ENCODE data around the gene BCL11A. TPM values are rescaled to one million over a fixed set of nuclear protein-coding genes. Genes with fewer than 3 reads are reported as not detected.
A peak's percentile ranks its signal among the peaks of the same experiment; 100 is the strongest.

BCL11A gene
- total RNA-seq (2013) = 14.7 TPM
- polyA plus RNA-seq = 10 to 100 TPM in 2 of 3 donors, 1 to 10 TPM in 1; 8.7 to 15.6 (median 11.1) TPM
- polyA minus RNA-seq = 11.9 and 14.4 TPM in 2 replicates
- 8.2 to 34.6 (median 20.9) reads per million in 11 experiments for total RNA-seq

DNA sequence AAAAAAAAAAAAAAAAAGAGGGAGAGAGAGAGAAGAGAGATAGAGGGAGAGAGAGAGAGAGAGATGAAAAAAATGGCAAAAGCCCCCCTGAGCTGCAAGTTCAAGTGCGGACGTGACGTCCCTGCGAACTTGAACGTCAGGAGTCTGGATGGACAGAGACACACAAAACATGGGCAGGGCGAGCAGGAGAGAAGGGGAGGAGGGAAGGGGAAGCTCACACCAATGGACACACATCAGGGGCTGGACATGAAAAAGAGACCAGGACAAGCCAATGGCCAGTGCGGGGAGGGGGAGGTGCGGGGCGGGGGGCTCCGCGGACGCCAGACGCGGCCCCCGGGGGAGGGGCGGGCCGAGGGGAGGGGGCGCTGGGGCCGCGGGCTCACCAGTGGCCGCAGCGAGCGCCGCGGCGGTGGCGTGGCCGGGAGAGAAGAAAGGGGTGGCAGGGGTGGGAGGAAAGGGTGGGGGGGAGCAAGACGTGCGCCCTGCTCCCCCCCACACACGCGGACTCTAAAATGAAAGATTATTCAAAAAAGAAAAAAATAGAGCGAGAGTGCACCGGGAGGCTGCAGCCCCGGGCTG lies at the start of gene BCL11A:
Gene BCL11A, minus strand, starts transcription at position 160 of the 579 bp plus-strand sequence. CDS start 384 bp downstream, outside the sequence.
- H3K4me1 Mint-ChIP-seq = peaks cover 35% of the 10 kb centered on the region
- peak within 1 kb of the TSS; percentile 67 to 77 for H3K27ac ChIP-seq (ENCODE audit: low read depth in 1 of 2, low read length in 2 of 2)
- intact Hi-C loops (cut with micrococcal nuclease) = loop anchor here (5.0 to 10.0 kb wide), 4 partner anchors 36 to 1249 kb away; no protein-coding TSS in a partner anchor

DNA sequence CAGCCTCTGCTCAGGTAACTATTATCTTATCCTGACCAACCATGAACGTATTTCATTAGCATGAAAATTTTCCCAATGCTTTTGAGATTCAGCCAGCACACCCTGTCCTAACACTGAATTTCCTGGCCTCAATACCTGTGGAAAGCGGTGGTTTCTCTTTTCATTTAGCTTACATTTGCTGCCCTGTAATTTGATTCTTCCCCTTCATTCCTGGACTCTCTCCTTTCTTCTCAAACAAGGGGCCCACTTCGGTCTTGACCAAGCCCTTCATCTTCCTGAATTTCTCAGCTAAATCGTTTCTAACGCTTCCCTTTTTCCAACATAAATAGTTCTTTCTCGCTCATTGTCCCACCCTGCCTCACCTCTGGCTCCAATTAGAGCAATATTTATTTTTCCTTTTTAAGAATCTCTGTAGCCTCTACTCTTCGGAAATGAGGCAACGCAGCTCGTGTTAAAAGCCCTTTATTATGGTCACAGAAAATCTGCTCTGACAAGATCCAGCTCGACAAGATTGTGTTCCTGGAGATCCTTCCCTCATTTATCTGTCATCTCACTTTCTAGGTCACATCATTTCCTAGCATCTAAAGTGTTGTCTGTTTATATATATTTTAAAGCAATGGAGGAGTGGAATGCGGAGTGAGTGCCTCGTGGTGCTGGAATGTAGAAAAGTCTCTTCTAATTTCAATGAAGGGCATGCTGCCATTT lies 49.5 kb upstream of the BCL11A start:
- no peaks in the 10 kb centered on the region for H3K4me1 ChIP-seq (ENCODE audit: control insufficient read depth in 1 of 2, insufficient read depth in 2 of 2, low read length in 2 of 2)
- 78% methylated on average over 9 of the region's 12 CpGs for WGBS (ENCODE audit: insufficient coverage)
- H3K9ac ChIP-seq (ENCODE audit: insufficient read depth, low read length, poor library complexity, severe bottlenecking) = no peak overlapping the region
- H3K9me3 ChIP-seq (replicated peaks in 1 of 2; ENCODE audit: control insufficient read depth in 1 of 2, insufficient read depth in 1 of 2, low read length in 2 of 2) = no peaks in the 10 kb centered on the region
- TF ChIP-seq, protein P1, sequence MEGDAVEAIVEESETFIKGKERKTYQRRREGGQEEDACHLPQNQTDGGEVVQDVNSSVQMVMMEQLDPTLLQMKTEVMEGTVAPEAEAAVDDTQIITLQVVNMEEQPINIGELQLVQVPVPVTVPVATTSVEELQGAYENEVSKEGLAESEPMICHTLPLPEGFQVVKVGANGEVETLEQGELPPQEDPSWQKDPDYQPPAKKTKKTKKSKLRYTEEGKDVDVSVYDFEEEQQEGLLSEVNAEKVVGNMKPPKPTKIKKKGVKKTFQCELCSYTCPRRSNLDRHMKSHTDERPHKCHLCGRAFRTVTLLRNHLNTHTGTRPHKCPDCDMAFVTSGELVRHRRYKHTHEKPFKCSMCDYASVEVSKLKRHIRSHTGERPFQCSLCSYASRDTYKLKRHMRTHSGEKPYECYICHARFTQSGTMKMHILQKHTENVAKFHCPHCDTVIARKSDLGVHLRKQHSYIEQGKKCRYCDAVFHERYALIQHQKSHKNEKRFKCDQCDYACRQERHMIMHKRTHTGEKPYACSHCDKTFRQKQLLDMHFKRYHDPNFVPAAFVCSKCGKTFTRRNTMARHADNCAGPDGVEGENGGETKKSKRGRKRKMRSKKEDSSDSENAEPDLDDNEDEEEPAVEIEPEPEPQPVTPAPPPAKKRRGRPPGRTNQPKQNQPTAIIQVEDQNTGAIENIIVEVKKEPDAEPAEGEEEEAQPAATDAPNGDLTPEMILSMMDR (IDR thresholded peaks at IDR 0.05) = no peak
- H2AFZ ChIP-seq (ENCODE audit: insufficient read depth, low read depth, low read length, poor library complexity, severe bottlenecking) = no peak overlapping the region
- H3K27me3 ChIP-seq (ENCODE audit: control insufficient read depth in 2 of 2, insufficient read depth in 2 of 2, low read length in 2 of 2) = no peaks in the 10 kb centered on the region
- no peaks in the 10 kb centered on the region for H3K79me2 ChIP-seq (ENCODE audit: insufficient read depth, low read length)
- no peaks in the 10 kb centered on the region for H3K4me1 Mint-ChIP-seq
- H3K36me3 Mint-ChIP-seq = no peaks in the 10 kb centered on the region
- no peak overlapping the region for H3K27ac ChIP-seq (ENCODE audit: low read depth in 1 of 2, low read length in 2 of 2)
- peaks cover 0 to 3% (median 0%) of the 10 kb centered on the region in 3 donors for H3K27me3 Mint-ChIP-seq (ENCODE audit: low read depth in 3 of 3)
- no peak overlapping the region for H3K27ac Mint-ChIP-seq
- H3K4me2 ChIP-seq (replicated peaks; ENCODE audit: extremely low read depth, low read length, poor library complexity, severe bottlenecking) = no peak overlapping the region
- H3K9me3 Mint-ChIP-seq = peaks cover 0 to 12% (median 5%) of the 10 kb centered on the region in 7 donors
- H3K4me3 Mint-ChIP-seq = no peak overlapping the region
- no peaks in the 10 kb centered on the region for H3K36me3 ChIP-seq (replicated peaks in 1 of 2; ENCODE audit: control insufficient read depth in 1 of 2, insufficient read depth in 2 of 2, low read length in 2 of 2)
- DNase-seq = no peak
- intact Hi-C loops (cut with micrococcal nuclease) = no loop called here
- no peak overlapping the region for H3K4me3 ChIP-seq (replicated peaks in 1 of 3; ENCODE audit: low read depth in 2 of 3, low read length in 3 of 3)
- no peaks in the 10 kb centered on the region for H4K20me1 ChIP-seq (ENCODE audit: insufficient read depth, low read length)

More for the DNA sequence above, at the start of gene BCL11A:
- peaks cover 5% of the 10 kb centered on the region for H4K20me1 ChIP-seq (ENCODE audit: insufficient read depth, low read length)
- DNase-seq = peak; percentile 66 to 79 (median 78)
- H3K79me2 ChIP-seq (ENCODE audit: insufficient read depth, low read length) = peaks cover 48% of the 10 kb centered on the region
- no peaks in the 10 kb centered on the region for H3K36me3 ChIP-seq (replicated peaks in 1 of 2; ENCODE audit: control insufficient read depth in 1 of 2, insufficient read depth in 2 of 2, low read length in 2 of 2)
- Mint-ChIP-seq H3K27ac (peak within 1 kb of the TSS; percentile 78 to 96 (median 89)), H3K36me3 (no peaks in the 10 kb centered on the region), H3K27me3 (ENCODE audit: low read depth in 3 of 3) (peaks cover 0 to 1% (median 0%) of the 10 kb centered on the region in 3 donors), H3K9me3 (peaks cover 0 to 3% (median 0%) of the 10 kb centered on the region in 7 donors), H3K4me3 (peak within 1 kb of the TSS; percentile 95 to 98)
- H3K4me3 ChIP-seq (replicated peaks in 1 of 3; ENCODE audit: low read depth in 2 of 3, low read length in 3 of 3) = peak within 1 kb of the TSS; percentile 64 to 91 (median 82)
- H2AFZ ChIP-seq (ENCODE audit: insufficient read depth, low read depth, low read length, poor library complexity, severe bottlenecking) = peak within 1 kb of the TSS; percentile 94
- H3K4me2 ChIP-seq (replicated peaks; ENCODE audit: extremely low read depth, low read length, poor library complexity, severe bottlenecking) = peak within 1 kb of the TSS; percentile 100
- 0% methylated on average over 12 of the region's 35 CpGs for WGBS (ENCODE audit: insufficient coverage)
- TF ChIP-seq, protein P1 (IDR thresholded peaks at IDR 0.05) = no peak
- H3K9ac ChIP-seq (ENCODE audit: insufficient read depth, low read length, poor library complexity, severe bottlenecking) = peak within 1 kb of the TSS; percentile 75
- H3K4me1 ChIP-seq (ENCODE audit: control insufficient read depth in 1 of 2, insufficient read depth in 2 of 2, low read length in 2 of 2) = peaks cover 33 to 47% of the 10 kb centered on the region in 2 donors
- no peaks in the 10 kb centered on the region for H3K9me3 ChIP-seq (replicated peaks in 1 of 2; ENCODE audit: control insufficient read depth in 1 of 2, insufficient read depth in 1 of 2, low read length in 2 of 2)
- H3K27me3 ChIP-seq (ENCODE audit: control insufficient read depth in 2 of 2, insufficient read depth in 2 of 2, low read length in 2 of 2) = no peaks in the 10 kb centered on the region
